RWPE1 (cell line): Measurements from ENCODE around the gene MCAM.

Experiments used
- CTCF ChIA-PET: fragments of 350-600 bp; sonication (Branson Sonifier 250); formaldehyde crosslinking; extraction: SDS; loops from one replicate; lab custom pipeline; 2021; lab: Yijun Ruan, JAX
- POLR2A ChIA-PET: fragments of 400-600 bp; formaldehyde crosslinking; extraction: SDS; loops from one replicate; lab custom pipeline; 2020; ENCODE audit warnings: antibody characterized with exemption; ENCODE audit not compliant: low non-redundant PET; lab: Yijun Ruan, JAX
- DNase-seq: peaks from one replicate; pipeline ENCODE4 v3.0.0; 2012; ENCODE audit warnings: low spot score
- H3K27ac ChIP-seq: fragments of 450-650 bp; 2 replicates; pipeline ENCODE4 v1.5.1; 2017
- CTCF ChIP-seq: fragments of 450-650 bp; conservative IDR thresholded peaks from 2 replicates; pipeline ENCODE4 v1.5.1; 2017; ENCODE audit warnings: low read depth, mild to moderate bottlenecking

Gene MCAM

GRCh38 chr11:119305556-119306372, 11.2 kb downstream of the MCAM start:
- CTCF ChIA-PET, result interaction anchor here (0.8 to 4.2 kb wide), 4 partner anchors 17 to 169 kb away, joined by 3 to 28 read pairs (median 8); no protein-coding TSS in a partner anchor
- DNase-seq, result no peak
- POLR2A ChIA-PET, result no interaction called here
- no peak for TF ChIP-seq CTCF
- H3K27ac ChIP-seq, result peak overlapping the region; percentile 50

DNA sequence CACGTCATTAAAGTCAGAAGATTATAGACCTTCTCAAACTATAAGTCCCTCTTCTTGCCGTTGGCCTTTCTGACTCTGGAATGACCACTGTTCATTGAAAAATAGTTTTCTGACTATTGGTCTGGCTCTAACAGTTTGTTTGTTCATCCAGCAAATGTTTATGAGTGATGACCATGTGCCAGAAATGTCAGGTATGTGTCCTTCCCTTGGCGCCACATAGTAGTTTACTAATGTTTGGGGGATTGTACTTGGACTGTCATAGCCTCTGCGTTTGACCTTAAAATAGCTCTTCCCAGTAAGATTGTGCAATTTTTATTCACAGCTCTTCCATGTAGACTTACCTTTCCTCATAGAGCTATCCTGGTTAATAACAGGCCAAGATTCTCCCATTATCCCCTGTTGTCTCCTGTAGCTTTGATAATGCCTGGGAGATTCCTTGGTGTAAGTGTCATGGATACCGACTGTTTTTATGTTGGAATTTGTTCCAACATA, 13.7 kb downstream of the MCAM start:
- DNase-seq, result no peak
- TF ChIP-seq CTCF, result no peak
- ChIA-PET POLR2A (no interaction called here), CTCF (no interaction called here)
- no peak overlapping the region for H3K27ac ChIP-seq

DNA sequence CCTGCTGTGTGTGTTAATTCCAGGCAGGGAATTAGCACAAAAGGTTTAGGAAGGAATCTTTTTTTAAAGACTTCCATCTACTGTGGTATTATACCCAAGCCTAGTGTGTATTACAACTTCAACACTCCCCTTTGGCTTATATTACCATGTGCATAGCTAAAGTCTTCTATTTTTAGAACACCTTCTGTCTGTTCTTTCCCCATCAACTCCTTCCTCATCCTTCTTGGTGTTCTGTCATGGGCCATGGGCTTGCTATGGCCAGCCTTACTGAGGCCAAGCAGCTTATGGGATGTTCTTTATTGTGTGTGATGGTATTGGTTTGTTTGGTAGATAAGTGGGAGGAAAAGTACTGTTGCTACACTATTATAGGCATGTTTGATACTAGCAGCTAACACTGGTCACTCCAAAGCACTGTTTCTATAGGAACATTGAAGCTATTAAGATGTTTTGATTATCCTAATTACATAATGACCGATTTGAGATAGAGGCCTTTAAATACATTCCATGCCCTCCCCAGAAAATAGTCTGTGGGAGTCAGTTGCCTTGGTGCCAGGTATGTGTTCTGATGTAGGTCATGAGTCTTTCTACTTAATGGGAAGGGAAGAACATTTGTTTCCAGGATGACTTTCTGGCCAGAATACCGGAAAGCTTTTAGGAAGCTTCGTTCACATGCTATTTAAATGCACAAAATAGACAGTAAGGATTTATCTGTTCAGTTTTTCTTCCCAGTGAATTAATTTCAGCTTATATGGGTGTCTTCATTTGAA, 16.5 kb downstream of the MCAM start:
- H3K27ac ChIP-seq, result no peak overlapping the region
- ChIA-PET CTCF (interaction anchor here (0.6 kb wide), 1 partner anchor 40 kb away, joined by 3 read pairs; no protein-coding TSS in a partner anchor), POLR2A (no interaction called here)
- DNase-seq, result no peak
- no peak for TF ChIP-seq CTCF

DNA sequence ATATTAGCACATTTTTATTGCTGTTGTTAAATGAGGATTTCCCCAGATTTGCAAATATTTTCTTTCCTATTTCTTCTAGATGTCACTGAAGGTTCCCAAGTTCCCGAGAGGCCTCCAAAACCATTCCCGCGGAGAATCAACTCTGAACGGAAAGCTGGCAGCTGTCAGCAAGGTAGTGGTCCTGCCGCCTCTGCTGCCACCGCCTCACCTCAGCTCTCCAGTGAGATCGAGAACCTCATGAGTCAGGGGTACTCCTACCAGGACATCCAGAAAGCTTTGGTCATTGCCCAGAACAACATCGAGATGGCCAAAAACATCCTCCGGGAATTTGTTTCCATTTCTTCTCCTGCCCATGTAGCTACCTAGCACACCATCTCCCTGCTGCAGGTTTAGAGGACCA, 17.5 kb downstream of the MCAM start:
- ChIA-PET POLR2A (no interaction called here), CTCF (no interaction called here)
- no peak for TF ChIP-seq CTCF
- no peak for DNase-seq
- H3K27ac ChIP-seq, result no peak overlapping the region

- ChIA-PET POLR2A (no interaction called here), CTCF (no interaction called here)
- TF ChIP-seq CTCF, result no peak
- no peak overlapping the region for H3K27ac ChIP-seq
- no peak for DNase-seq
Observed at GRCh38 chr11:119298726-119299125, 18.2 kb downstream of the MCAM start.

DNA sequence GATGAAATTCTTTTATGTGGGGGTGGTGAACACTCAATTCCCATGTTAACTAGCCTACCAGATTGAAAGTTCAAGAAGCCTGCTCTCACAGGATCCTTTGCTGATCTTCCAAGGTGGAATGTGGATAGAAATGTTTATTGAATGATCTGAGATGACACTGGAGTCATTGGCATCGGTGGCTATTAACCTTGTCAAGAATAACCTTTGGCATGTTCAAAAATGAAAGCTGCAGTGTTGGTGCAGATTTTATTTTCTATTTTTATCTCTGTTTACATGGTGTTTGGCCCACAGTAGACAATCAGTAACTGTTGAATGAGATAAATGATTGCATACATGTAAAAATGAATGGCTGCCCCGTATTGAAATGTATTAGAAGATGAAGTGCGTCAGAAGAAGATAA, 19.0 kb downstream of the MCAM start:
- POLR2A ChIA-PET, result no interaction called here
- CTCF ChIA-PET, result interaction anchor here (0.7 to 0.9 kb wide), 3 partner anchors 13 to 40 kb away, joined by 3 to 6 read pairs (median 5); no protein-coding TSS in a partner anchor
- no peak overlapping the region for H3K27ac ChIP-seq
- no peak for TF ChIP-seq CTCF
- no peak for DNase-seq
